Keratinocyte (primary cell): ENCODE data around the gene NFAT5. TPM values are rescaled to one million over a fixed set of nuclear protein-coding genes. Genes with fewer than 3 reads are reported as not detected.

Experiments
- DNase-seq: peaks from one replicate; pipeline ENCODE4 v3.0.0-alpha.2; 2011; ENCODE audit warnings: low read depth, missing footprints, low spot score
- FAIRE-seq: peaks from 2 replicates; lab custom pipeline; 2011; peaks lifted over from hg19 to GRCh38; lab: Jason Lieb, UNC
- H2AFZ ChIP-seq: 2 replicates; pipeline ENCODE4 v1.6.0; 2012; ENCODE audit warnings: low read length, control low read depth, inconsistent platforms; ENCODE audit not compliant: control insufficient read depth
- H3K27ac ChIP-seq: 2 replicates; pipeline ENCODE4 v1.5.1; 2011; ENCODE audit warnings: low read length; ENCODE audit not compliant: control insufficient read depth, insufficient read depth
- H3K27me3 ChIP-seq: 3 replicates; pipeline ENCODE4 v1.6.0; 2011; ENCODE audit warnings: low read length; ENCODE audit not compliant: control insufficient read depth, insufficient read depth; ENCODE audit errors: extremely low read depth
- H3K36me3 ChIP-seq, 2 experiments: 2 replicates in 1 of 2; 3 replicates in 1 of 2; pipeline ENCODE4 v1.5.1; 2011; ENCODE audit warnings: low read length in 2 of 2, mild to moderate bottlenecking in 1 of 2; ENCODE audit not compliant: control insufficient read depth in 2 of 2, insufficient read depth in 2 of 2; ENCODE audit errors: extremely low read depth in 1 of 2
- H3K4me1 ChIP-seq: 3 replicates; pipeline ENCODE4 v1.5.1; 2011; ENCODE audit warnings: low read length; ENCODE audit not compliant: control insufficient read depth, insufficient read depth; ENCODE audit errors: extremely low read depth
- H3K4me2 ChIP-seq: 3 replicates; pipeline ENCODE4 v1.6.0; 2011; ENCODE audit warnings: low read depth, low read length; ENCODE audit not compliant: control insufficient read depth, insufficient read depth; ENCODE audit errors: extremely low read depth
- H3K4me3 ChIP-seq, 3 experiments: fragments of 200-600 bp in 1 of 3; sonication (generic) in 1 of 3; 2 replicates in 2 of 3; 3 replicates in 1 of 3; pipeline ENCODE4 v1.5.1; 2011 to 2016; ENCODE audit warnings: low read length in 3 of 3, mild to moderate bottlenecking in 3 of 3, control low read depth in 2 of 3, inconsistent platforms in 1 of 3, low read depth in 1 of 3, mixed read lengths in 1 of 3, mixed run types in 1 of 3, moderate library complexity in 1 of 3; ENCODE audit not compliant: control insufficient read depth in 2 of 3, insufficient read depth in 2 of 3; ENCODE audit errors: extremely low read depth in 1 of 3
- H3K79me2 ChIP-seq: 2 replicates; pipeline ENCODE4 v1.6.0; 2012; ENCODE audit warnings: low read length; ENCODE audit not compliant: control insufficient read depth, insufficient read depth
- H3K9ac ChIP-seq: 3 replicates; pipeline ENCODE4 v1.6.0; 2011; ENCODE audit warnings: low read length; ENCODE audit not compliant: control insufficient read depth, insufficient read depth; ENCODE audit errors: extremely low read depth
- H3K9me1 ChIP-seq: 3 replicates; pipeline ENCODE4 v1.6.0; 2011; ENCODE audit warnings: low read length; ENCODE audit not compliant: control insufficient read depth, insufficient read depth; ENCODE audit errors: extremely low read depth
- H3K9me3 ChIP-seq: 2 replicates; pipeline ENCODE4 v1.5.1; 2012; ENCODE audit warnings: low read depth, low read length; ENCODE audit not compliant: control insufficient read depth
- H4K20me1 ChIP-seq: 3 replicates; pipeline ENCODE4 v1.6.0; 2011; ENCODE audit warnings: low read length; ENCODE audit not compliant: control insufficient read depth, insufficient read depth; ENCODE audit errors: extremely low read depth
- EZH2 ChIP-seq: IDR thresholded peaks from one replicate; pipeline ENCODE4 v1.6.1; 2012; ENCODE audit warnings: inconsistent platforms, mild to moderate bottlenecking, low read length, moderate library complexity
- dilution Hi-C: fragments of 300-500 bp; cut with MboI; formaldehyde crosslinking; loops from one replicate; pipeline ENCODE4 v1.7.0; 2020; ENCODE audit warnings: low sequenced_read_pairs; ENCODE audit not compliant: extremely low pct_ligation_motif_present
- polyA plus RNA-seq, 5 experiments: library from polyadenylated mRNA; depleted of rRNA in 3 of 5; stranded (reverse) in 3 of 5; stranded (forward) in 1 of 5; unstranded in 1 of 5; fragments of >200 nt; gene quantifications; 1 replicate in 1 of 5; 2 replicates in 3 of 5; 3 replicates in 1 of 5; pipeline versions ENCODE4 v1.2.1 to v1.2.3, GENCODE V29; 2011 to 2012; ENCODE audit warnings: missing spikeins in 2 of 5, low read depth in 1 of 5, low replicate concordance in 1 of 5
- TF ChIP-seq, protein P1 (sequence below), 3 experiments: IDR thresholded peaks in 1 of 3; conservative IDR thresholded peaks in 1 of 3; optimal IDR thresholded peaks in 1 of 3; 2 replicates in 2 of 3; 3 replicates in 1 of 3; pipeline versions ENCODE3 to v1.5.1; 2011; ENCODE audit warnings: low read length in 3 of 3, mild to moderate bottlenecking in 3 of 3, moderate library complexity in 2 of 3, control low read depth in 1 of 3, inconsistent platforms in 1 of 3; ENCODE audit not compliant: insufficient read depth in 2 of 3; ENCODE audit errors: extremely low read depth in 1 of 3

Gene NFAT5
- polyA plus RNA-seq, 1 donor (not counting 4 experiments of a cell fraction or from before 2014, with no cell fraction given): 24.9 TPM

GRCh38 chr16:69626256-69626655 lies 60.5 kb downstream of the NFAT5 start:
- no peaks in the 10 kb centered on the region for H4K20me1 ChIP-seq
- peaks cover 3% of the 10 kb centered on the region for H3K4me1 ChIP-seq
- peak; percentile 77 for FAIRE-seq

DNA sequence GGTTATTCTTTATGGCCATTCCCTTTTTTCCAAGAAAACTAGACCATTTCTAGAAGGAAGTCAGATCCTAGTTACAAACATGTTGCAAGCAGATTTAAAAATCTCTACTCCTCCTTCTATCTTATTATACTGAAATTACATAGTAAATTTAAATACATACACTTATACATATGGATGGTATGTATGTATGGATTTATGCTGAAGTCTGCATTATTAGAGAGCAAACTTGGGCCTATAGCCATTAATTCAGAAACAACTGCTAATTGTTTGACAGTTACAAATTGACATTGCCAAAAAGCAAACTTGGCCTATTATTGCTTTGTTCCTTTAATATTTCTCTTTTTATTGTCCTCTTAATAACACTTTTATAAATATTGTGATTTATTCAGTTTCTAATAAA lies 67.1 kb downstream of the NFAT5 start:
- TF ChIP-seq EZH2: no peak
- TF ChIP-seq, protein P1, sequence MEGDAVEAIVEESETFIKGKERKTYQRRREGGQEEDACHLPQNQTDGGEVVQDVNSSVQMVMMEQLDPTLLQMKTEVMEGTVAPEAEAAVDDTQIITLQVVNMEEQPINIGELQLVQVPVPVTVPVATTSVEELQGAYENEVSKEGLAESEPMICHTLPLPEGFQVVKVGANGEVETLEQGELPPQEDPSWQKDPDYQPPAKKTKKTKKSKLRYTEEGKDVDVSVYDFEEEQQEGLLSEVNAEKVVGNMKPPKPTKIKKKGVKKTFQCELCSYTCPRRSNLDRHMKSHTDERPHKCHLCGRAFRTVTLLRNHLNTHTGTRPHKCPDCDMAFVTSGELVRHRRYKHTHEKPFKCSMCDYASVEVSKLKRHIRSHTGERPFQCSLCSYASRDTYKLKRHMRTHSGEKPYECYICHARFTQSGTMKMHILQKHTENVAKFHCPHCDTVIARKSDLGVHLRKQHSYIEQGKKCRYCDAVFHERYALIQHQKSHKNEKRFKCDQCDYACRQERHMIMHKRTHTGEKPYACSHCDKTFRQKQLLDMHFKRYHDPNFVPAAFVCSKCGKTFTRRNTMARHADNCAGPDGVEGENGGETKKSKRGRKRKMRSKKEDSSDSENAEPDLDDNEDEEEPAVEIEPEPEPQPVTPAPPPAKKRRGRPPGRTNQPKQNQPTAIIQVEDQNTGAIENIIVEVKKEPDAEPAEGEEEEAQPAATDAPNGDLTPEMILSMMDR (optimal IDR thresholded peaks at IDR 0.05 in 1 of 3, IDR thresholded peaks at IDR 0.05 in 1 of 3, conservative IDR thresholded peaks at IDR 0.05 in 1 of 3; ENCODE audit: extremely low read depth in 1 of 3, insufficient read depth in 2 of 3, low read length in 3 of 3): no peak
- H3K9me3 ChIP-seq: peaks cover 3% of the 10 kb centered on the region
- peaks cover 12 to 27% of the 10 kb centered on the region in 2 experiments for H3K36me3 ChIP-seq
- no peaks in the 10 kb centered on the region for H3K9me1 ChIP-seq
- no peaks in the 10 kb centered on the region for H4K20me1 ChIP-seq
- no peak overlapping the region for H3K27ac ChIP-seq
- no peak overlapping the region for H3K4me2 ChIP-seq
- dilution Hi-C loops: no loop called here
- H3K4me1 ChIP-seq: no peaks in the 10 kb centered on the region
- peaks cover 28% of the 10 kb centered on the region for H3K79me2 ChIP-seq
- no peaks in the 10 kb centered on the region for H3K27me3 ChIP-seq
- FAIRE-seq (no peak), DNase-seq (no peak)
- no peak overlapping the region for H3K9ac ChIP-seq
- no peak overlapping the region for H2AFZ ChIP-seq
- no peak overlapping the region for H3K4me3 ChIP-seq

More at GRCh38 chr16:69626256-69626655, 60.5 kb downstream of the NFAT5 start:
- H3K27me3 ChIP-seq: no peaks in the 10 kb centered on the region
- H3K36me3 ChIP-seq: peaks cover 3 to 9% of the 10 kb centered on the region in 2 experiments
- no peak overlapping the region for H3K27ac ChIP-seq
- no peak overlapping the region for H3K4me2 ChIP-seq
- H3K4me3 ChIP-seq: no peak overlapping the region
- H2AFZ ChIP-seq: no peak overlapping the region
- no peaks in the 10 kb centered on the region for H3K9me1 ChIP-seq
- H3K79me2 ChIP-seq: peaks cover 43% of the 10 kb centered on the region
- H3K9me3 ChIP-seq: no peaks in the 10 kb centered on the region
- TF ChIP-seq, protein P1 (optimal IDR thresholded peaks at IDR 0.05 in 1 of 3, IDR thresholded peaks at IDR 0.05 in 1 of 3, conservative IDR thresholded peaks at IDR 0.05 in 1 of 3; ENCODE audit: extremely low read depth in 1 of 3, insufficient read depth in 2 of 3, low read length in 3 of 3): no peak
- no peak for TF ChIP-seq EZH2
- DNase-seq: no peak
- dilution Hi-C loops: no loop called here
- H3K9ac ChIP-seq: no peak overlapping the region
